Caco-2 (cell line): Measurements from ENCODE around the gene ADCY10. TPM values are rescaled to one million over a fixed set of nuclear protein-coding genes. Genes with fewer than 3 reads are reported as not detected.

Experiments
- BruUV-seq: library from RNA; stranded (reverse); fragments of 400-500 nt; replicated peaks from 2 replicates; lab custom pipeline; 2021; lab: Mats Ljungman, UMichigan
- CTCF ChIA-PET: fragments of 300-600 bp; sonication (Branson Sonifier 250); formaldehyde crosslinking; loops from one replicate; lab custom pipeline; 2022; ENCODE audit warnings: antibody characterized with exemption; lab: Charles Lee
- POLR2A ChIA-PET: fragments of 300-600 bp; sonication (Branson Sonifier 250); formaldehyde crosslinking; loops from one replicate; lab custom pipeline; 2022; ENCODE audit warnings: antibody characterized with exemption; lab: Charles Lee
- DNase-seq, 2 experiments: peaks; one replicate each; pipeline versions ENCODE4 v3.0.0 to v3.0.0-alpha.2; 2020 to 2022
- H3K27me3 ChIP-seq: replicated peaks from 2 replicates; pipeline ENCODE4 v1.6.0; 2011; ENCODE audit warnings: low read length; ENCODE audit not compliant: control insufficient read depth, insufficient read depth
- H3K36me3 ChIP-seq: 2 replicates; pipeline ENCODE4 v1.5.1; 2011; ENCODE audit warnings: low read length; ENCODE audit not compliant: control insufficient read depth, insufficient read depth
- H3K4me1 ChIP-seq: fragments of 250-450 bp; sonication (Bioruptor Pico); 2 replicates; pipeline ENCODE4 v1.5.1; 2020; ENCODE audit warnings: mild to moderate bottlenecking
- H3K4me3 ChIP-seq: 2 replicates; pipeline ENCODE4 v1.5.1; 2011; ENCODE audit warnings: low read depth, mild to moderate bottlenecking, control low read depth, low read length
- H3K9me3 ChIP-seq: fragments of 250-450 bp; sonication (Bioruptor Pico); 2 replicates; pipeline ENCODE4 v1.5.1; 2020; ENCODE audit warnings: mild to moderate bottlenecking, moderate library complexity
- H3K27ac Mint-ChIP-seq: one replicate; pipeline ENCODE4 v1.8.0; 2022; ENCODE audit warnings: mixed read lengths; ENCODE audit not compliant: unreplicated experiment
- H3K27me3 Mint-ChIP-seq: one replicate; pipeline ENCODE4 v1.8.0; 2022; ENCODE audit warnings: mixed read lengths; ENCODE audit not compliant: insufficient read depth, unreplicated experiment
- H3K36me3 Mint-ChIP-seq: one replicate; pipeline ENCODE4 v1.8.0; 2022; ENCODE audit warnings: mild to moderate bottlenecking, mixed read lengths; ENCODE audit not compliant: insufficient read depth, unreplicated experiment
- H3K4me1 Mint-ChIP-seq: one replicate; pipeline ENCODE4 v1.8.0; 2022; ENCODE audit warnings: low read depth, mixed read lengths; ENCODE audit not compliant: unreplicated experiment
- H3K4me3 Mint-ChIP-seq: one replicate; pipeline ENCODE4 v1.8.0; 2022; ENCODE audit warnings: mild to moderate bottlenecking, moderate library complexity, mixed read lengths; ENCODE audit not compliant: unreplicated experiment
- H3K9me3 Mint-ChIP-seq: one replicate; pipeline ENCODE4 v1.8.0; 2022; ENCODE audit warnings: mixed read lengths; ENCODE audit not compliant: unreplicated experiment
- CTCF ChIP-seq, 2 experiments: fragments of 200-600 bp in 1 of 2; IDR thresholded peaks; 1 replicate in 1 of 2; 2 replicates in 1 of 2; pipeline versions ENCODE4 v1.5.1 to v1.8.0; 2011 to 2022; ENCODE audit warnings: antibody characterized with exemption in 1 of 2, control low read depth in 1 of 2, inconsistent platforms in 1 of 2, low read depth in 1 of 2, low read length in 1 of 2, mild to moderate bottlenecking in 1 of 2, moderate library complexity in 1 of 2; ENCODE audit not compliant: insufficient read depth in 1 of 2, severe bottlenecking in 1 of 2, unreplicated experiment in 1 of 2
- intact Hi-C: fragments of 100-400 bp; cut with micrococcal nuclease; formaldehyde crosslinking; loops from one replicate; pipeline ENCODE4 v1.10.0; 2022; ENCODE audit not compliant: unreplicated experiment
- total RNA-seq: library from RNA; stranded (reverse); gene quantifications from 2 replicates; pipeline ENCODE4 v1.2.3, GENCODE V29; 2022

ADCY10 gene
- total RNA-seq, 1 experiment from 2014 or later, result 1.7 TPM

DNA sequence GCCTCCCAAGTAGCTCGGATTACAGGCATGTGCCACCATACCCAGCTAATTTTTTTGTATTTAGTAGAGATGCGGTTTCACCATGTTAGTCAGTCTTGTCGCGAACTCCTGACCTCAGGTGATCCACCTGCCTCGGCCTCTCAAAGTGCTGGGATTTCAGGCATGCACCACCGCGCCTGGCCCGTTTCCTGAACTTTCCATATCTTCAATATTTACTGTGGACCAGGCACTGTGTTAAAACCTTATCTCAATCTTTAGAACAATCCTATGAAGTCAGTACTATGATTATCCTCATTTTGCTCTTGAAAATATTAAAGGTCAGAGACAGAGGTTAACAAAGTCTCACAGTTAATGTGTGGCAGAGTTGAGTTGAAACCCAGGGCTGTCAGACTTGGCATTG, 1.6 kb upstream of the ADCY10 start:
- no peaks in the 10 kb centered on the region; the same call in 1 of the 2 replicates for H3K9me3 ChIP-seq
- Mint-ChIP-seq H3K27ac (no peak overlapping the region), H3K4me1 (peaks cover 21% of the 10 kb centered on the region), H3K9me3 (peaks cover under 1% of the 10 kb centered on the region), H3K4me3 (no peak overlapping the region), H3K27me3 (no peaks in the 10 kb centered on the region), H3K36me3 (peaks cover 54% of the 10 kb centered on the region)
- no peak for TF ChIP-seq CTCF (IDR thresholded peaks at IDR 0.05; ENCODE audit: insufficient read depth in 1 of 2, low read depth in 1 of 2, low read length in 1 of 2, severe bottlenecking in 1 of 2, unreplicated experiment in 1 of 2)
- no peaks in the 10 kb centered on the region for H3K27me3 ChIP-seq
- H3K36me3 ChIP-seq, result peaks cover 5% of the 10 kb centered on the region
- H3K4me1 ChIP-seq, result peaks cover 43% of the 10 kb centered on the region
- no peak for DNase-seq
- no TSS peak for BruUV-seq
- ChIA-PET POLR2A (no interaction called here), CTCF (no interaction called here)
- H3K4me3 ChIP-seq, result no peak overlapping the region
- intact Hi-C loops, result no loop called here

- TF ChIP-seq CTCF (IDR thresholded peaks at IDR 0.05; ENCODE audit: insufficient read depth in 1 of 2, low read depth in 1 of 2, low read length in 1 of 2, severe bottlenecking in 1 of 2, unreplicated experiment in 1 of 2), result no peak
- ChIA-PET CTCF (no interaction called here), POLR2A (no interaction called here)
- no peaks in the 10 kb centered on the region for H3K27me3 Mint-ChIP-seq
- H3K36me3 Mint-ChIP-seq, result peaks cover 40% of the 10 kb centered on the region
- BruUV-seq, result no TSS peak
- H3K4me1 ChIP-seq, result peaks cover 36% of the 10 kb centered on the region
- H3K27me3 ChIP-seq, result no peaks in the 10 kb centered on the region
- peaks cover 28% of the 10 kb centered on the region for H3K4me1 Mint-ChIP-seq
- no peak overlapping the region for H3K4me3 ChIP-seq
- no peak for DNase-seq
- H3K4me3 Mint-ChIP-seq, result no peak overlapping the region
- no peak overlapping the region for H3K27ac Mint-ChIP-seq
- H3K36me3 ChIP-seq, result peaks cover 5% of the 10 kb centered on the region
- intact Hi-C loops, result no loop called here
- peaks cover 3% of the 10 kb centered on the region; the same call in 1 of the 2 replicates for H3K9me3 ChIP-seq
- peaks cover 18% of the 10 kb centered on the region for H3K9me3 Mint-ChIP-seq
These were observed 1.6 kb downstream of the ADCY10 start for GRCh38 chr1:167912294-167912693.

DNA sequence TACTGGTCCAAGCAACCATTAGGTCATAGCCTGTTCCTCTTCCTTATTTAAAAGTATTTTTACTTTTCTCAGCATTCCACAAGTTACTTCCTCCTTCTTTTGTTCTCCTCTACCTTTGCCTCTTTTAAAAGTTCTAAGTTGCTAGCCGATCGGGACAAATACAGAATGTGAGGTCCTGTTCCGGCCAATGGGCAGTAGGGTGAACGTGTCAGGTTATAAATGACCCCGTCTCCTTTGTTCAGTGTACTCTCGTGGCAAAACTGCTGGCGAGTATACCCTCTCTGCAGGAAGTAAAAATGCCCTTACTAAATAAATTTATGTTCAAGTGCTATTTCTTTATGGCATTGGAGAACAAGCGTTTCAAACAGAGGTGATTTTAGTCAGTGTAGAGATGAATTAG, 2.5 kb downstream of the ADCY10 start:
- H3K4me1 ChIP-seq, result peaks cover 27% of the 10 kb centered on the region
- H3K4me3 ChIP-seq, result no peak overlapping the region
- DNase-seq, result no peak
- H3K27me3 Mint-ChIP-seq, result no peaks in the 10 kb centered on the region
- H3K27me3 ChIP-seq, result no peaks in the 10 kb centered on the region
- intact Hi-C loops, result no loop called here
- no peak overlapping the region for H3K4me3 Mint-ChIP-seq
- peaks cover 32% of the 10 kb centered on the region for H3K36me3 Mint-ChIP-seq
- H3K27ac Mint-ChIP-seq, result no peak overlapping the region
- H3K9me3 Mint-ChIP-seq, result peaks cover 18% of the 10 kb centered on the region
- H3K9me3 ChIP-seq, result peaks cover 3% of the 10 kb centered on the region; the same call in 1 of the 2 replicates
- no TSS peak for BruUV-seq
- ChIA-PET CTCF (no interaction called here), POLR2A (no interaction called here)
- peaks cover 5% of the 10 kb centered on the region for H3K36me3 ChIP-seq
- no peak for TF ChIP-seq CTCF (IDR thresholded peaks at IDR 0.05; ENCODE audit: insufficient read depth in 1 of 2, low read depth in 1 of 2, low read length in 1 of 2, severe bottlenecking in 1 of 2, unreplicated experiment in 1 of 2)
- peaks cover 22% of the 10 kb centered on the region for H3K4me1 Mint-ChIP-seq
